Loucy (cell line): ENCODE measurements around the gene TEX48.

Experiments
- H2AFZ ChIP-seq: fragments of 200-600 bp; sonication (generic); 2 replicates; pipeline ENCODE4 v1.6.0; 2016; ENCODE audit warnings: antibody characterized with exemption, mild to moderate bottlenecking, low read length, moderate library complexity
- H3F3A ChIP-seq: fragments of 200-600 bp; 2 replicates; pipeline ENCODE4 v1.6.0; 2016; ENCODE audit warnings: antibody characterized with exemption, low read depth, mild to moderate bottlenecking
- H3K27me3 ChIP-seq: fragments of 200-600 bp; sonication (generic); 2 replicates; pipeline ENCODE4 v1.6.1; 2014; ENCODE audit warnings: low read length, mild to moderate bottlenecking; ENCODE audit not compliant: insufficient read depth, poor library complexity, severe bottlenecking
- H3K36me3 ChIP-seq: fragments of 200-600 bp; sonication (generic); 2 replicates; pipeline ENCODE4 v1.6.1; 2016; ENCODE audit warnings: low read length; ENCODE audit not compliant: insufficient read depth
- H3K4me1 ChIP-seq: fragments of 200-600 bp; sonication (generic); 2 replicates; pipeline ENCODE4 v1.5.1; 2014; ENCODE audit warnings: low read length, mild to moderate bottlenecking; ENCODE audit not compliant: insufficient read depth, poor library complexity, severe bottlenecking
- H3K4me2 ChIP-seq: fragments of 200-600 bp; sonication (generic); 2 replicates; pipeline ENCODE4 v1.6.0; 2014; ENCODE audit warnings: antibody characterized with exemption, low read length, low read depth, mild to moderate bottlenecking; ENCODE audit not compliant: poor library complexity, severe bottlenecking
- H3K4me3 ChIP-seq: fragments of 200-600 bp; sonication (generic); 2 replicates; pipeline ENCODE4 v1.5.1; 2014; ENCODE audit warnings: low read length, mild to moderate bottlenecking, mixed read lengths; ENCODE audit not compliant: poor library complexity, severe bottlenecking
- H3K79me2 ChIP-seq: fragments of 200-600 bp; sonication (generic); 2 replicates; pipeline ENCODE4 v1.6.1; 2014; ENCODE audit warnings: low read length; ENCODE audit not compliant: insufficient read depth
- H3K9ac ChIP-seq: fragments of 200-600 bp; sonication (generic); 2 replicates; pipeline ENCODE4 v1.6.0; 2014; ENCODE audit warnings: mild to moderate bottlenecking, low read depth, low read length, moderate library complexity; ENCODE audit not compliant: poor library complexity, severe bottlenecking
- H3K9me2 ChIP-seq: fragments of 200-600 bp; sonication (generic); replicated peaks from 2 replicates; pipeline ENCODE4 v1.6.1; 2016; ENCODE audit warnings: low read depth, low read length, mixed read lengths
- H3K9me3 ChIP-seq: fragments of 200-600 bp; sonication (generic); 2 replicates; pipeline ENCODE4 v1.6.1; 2014; ENCODE audit warnings: mild to moderate bottlenecking, antibody characterized with exemption, low read length, low read depth; ENCODE audit not compliant: insufficient read depth
- H4K20me1 ChIP-seq: fragments of 200-600 bp; sonication (generic); 2 replicates; pipeline ENCODE4 v1.6.0; 2014; ENCODE audit warnings: antibody characterized with exemption, low read length, mild to moderate bottlenecking; ENCODE audit not compliant: insufficient read depth, poor library complexity, severe bottlenecking
- EZH2phosphoT487 ChIP-seq: fragments of 200-600 bp; IDR thresholded peaks from 2 replicates; pipeline ENCODE4 v1.6.1; 2018; ENCODE audit warnings: antibody characterized with exemption, mild to moderate bottlenecking, moderate library complexity, borderline replicate concordance
- TF ChIP-seq, protein P1 (sequence below): fragments of 200-600 bp; sonication (generic); conservative IDR thresholded peaks from 2 replicates; pipeline ENCODE4 v1.5.1; 2014; ENCODE audit warnings: mild to moderate bottlenecking, antibody characterized with exemption, low read length

The TEX48 gene

DNA sequence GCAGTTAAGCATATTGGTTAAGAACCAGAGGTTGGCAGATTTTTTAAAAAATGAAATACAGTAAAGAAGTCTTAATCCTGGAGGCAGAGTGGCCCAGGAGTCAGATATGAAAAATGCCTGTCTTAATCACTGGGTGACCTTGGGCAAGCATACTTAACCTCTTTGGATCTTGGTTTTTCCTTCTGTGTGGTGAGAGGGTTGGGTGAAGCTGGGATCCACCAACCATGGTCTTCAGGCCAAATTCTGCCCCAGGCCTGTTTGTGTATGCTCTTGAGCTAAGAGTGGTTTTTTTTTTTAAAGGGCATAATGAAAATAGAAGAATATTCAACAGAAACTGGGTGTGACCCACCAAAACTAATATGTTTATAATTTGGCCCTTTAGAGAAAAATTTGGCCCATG is 20.0 kb upstream of the TEX48 start:
- H3K27me3 ChIP-seq, result no peaks in the 10 kb centered on the region
- no peaks in the 10 kb centered on the region for H3K9me3 ChIP-seq
- H3K4me2 ChIP-seq, result no peak overlapping the region
- H3K36me3 ChIP-seq, result no peaks in the 10 kb centered on the region
- H3K79me2 ChIP-seq, result no peaks in the 10 kb centered on the region
- no peak overlapping the region for H3K4me3 ChIP-seq
- no peaks in the 10 kb centered on the region for H3K9me2 ChIP-seq
- TF ChIP-seq, protein P1, sequence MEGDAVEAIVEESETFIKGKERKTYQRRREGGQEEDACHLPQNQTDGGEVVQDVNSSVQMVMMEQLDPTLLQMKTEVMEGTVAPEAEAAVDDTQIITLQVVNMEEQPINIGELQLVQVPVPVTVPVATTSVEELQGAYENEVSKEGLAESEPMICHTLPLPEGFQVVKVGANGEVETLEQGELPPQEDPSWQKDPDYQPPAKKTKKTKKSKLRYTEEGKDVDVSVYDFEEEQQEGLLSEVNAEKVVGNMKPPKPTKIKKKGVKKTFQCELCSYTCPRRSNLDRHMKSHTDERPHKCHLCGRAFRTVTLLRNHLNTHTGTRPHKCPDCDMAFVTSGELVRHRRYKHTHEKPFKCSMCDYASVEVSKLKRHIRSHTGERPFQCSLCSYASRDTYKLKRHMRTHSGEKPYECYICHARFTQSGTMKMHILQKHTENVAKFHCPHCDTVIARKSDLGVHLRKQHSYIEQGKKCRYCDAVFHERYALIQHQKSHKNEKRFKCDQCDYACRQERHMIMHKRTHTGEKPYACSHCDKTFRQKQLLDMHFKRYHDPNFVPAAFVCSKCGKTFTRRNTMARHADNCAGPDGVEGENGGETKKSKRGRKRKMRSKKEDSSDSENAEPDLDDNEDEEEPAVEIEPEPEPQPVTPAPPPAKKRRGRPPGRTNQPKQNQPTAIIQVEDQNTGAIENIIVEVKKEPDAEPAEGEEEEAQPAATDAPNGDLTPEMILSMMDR, result no peak
- no peak for TF ChIP-seq EZH2phosphoT487
- no peak overlapping the region for H3K9ac ChIP-seq
- H3K4me1 ChIP-seq, result no peaks in the 10 kb centered on the region
- H4K20me1 ChIP-seq, result no peaks in the 10 kb centered on the region
- H3F3A ChIP-seq, result no peaks in the 10 kb centered on the region
- H2AFZ ChIP-seq, result no peak overlapping the region

- Histone ChIP-seq H3K4me2 (no peak overlapping the region), H3K4me3 (no peak overlapping the region), H3K9me2 (no peaks in the 10 kb centered on the region), H3K9ac (no peak overlapping the region), H3K9me3 (no peaks in the 10 kb centered on the region), H4K20me1 (no peaks in the 10 kb centered on the region), H3K27me3 (no peaks in the 10 kb centered on the region), H3F3A (no peaks in the 10 kb centered on the region), H3K36me3 (no peaks in the 10 kb centered on the region), H3K4me1 (no peaks in the 10 kb centered on the region), H3K79me2 (no peaks in the 10 kb centered on the region), H2AFZ (no peak overlapping the region)
- no peak for TF ChIP-seq EZH2phosphoT487
- TF ChIP-seq, protein P1, result no peak
These were observed 16.0 kb upstream of the TEX48 start for GRCh38 chr9:114697951-114698351.

DNA sequence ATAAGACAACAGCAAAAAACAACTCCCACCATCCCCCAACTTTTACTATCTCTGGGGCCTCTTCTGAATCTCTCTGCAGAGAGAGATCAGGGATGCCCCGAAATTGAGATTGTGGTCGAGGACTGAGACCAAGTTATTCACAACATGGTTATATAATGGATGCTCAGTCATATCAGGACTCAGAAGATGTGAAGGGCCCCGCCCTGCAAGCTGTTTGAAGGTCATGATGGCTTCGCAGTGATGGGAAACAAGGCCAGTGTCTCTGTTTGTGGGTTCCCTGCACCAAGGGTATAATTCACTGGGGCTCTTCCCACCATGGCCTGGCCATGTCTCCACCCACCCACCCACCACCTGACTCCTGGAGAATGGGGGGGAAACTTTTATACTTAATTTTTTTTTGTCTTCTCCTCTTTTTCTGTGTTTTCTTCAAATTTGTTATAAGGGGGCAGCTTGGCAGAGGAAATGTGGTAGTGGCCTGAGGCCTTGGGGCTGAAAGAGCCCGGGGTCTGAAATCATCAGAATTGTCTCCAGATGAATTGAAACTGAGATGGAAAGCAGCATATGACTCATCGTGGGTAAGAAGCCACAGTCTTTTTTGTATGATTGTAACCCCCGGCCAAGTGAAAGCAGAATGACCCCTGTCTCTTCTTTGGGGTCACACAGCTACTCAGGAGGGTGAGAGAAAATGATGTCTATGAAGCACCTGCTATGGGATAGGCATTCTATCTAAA is 15.0 kb upstream of the TEX48 start:
- Histone ChIP-seq H3K9me2 (no peaks in the 10 kb centered on the region), H3K27me3 (no peaks in the 10 kb centered on the region), H3K9ac (no peak overlapping the region), H3K9me3 (no peaks in the 10 kb centered on the region), H3K79me2 (no peaks in the 10 kb centered on the region), H3K4me2 (no peak overlapping the region), H4K20me1 (no peaks in the 10 kb centered on the region), H3K4me1 (no peaks in the 10 kb centered on the region), H3K4me3 (no peak overlapping the region), H3K36me3 (no peaks in the 10 kb centered on the region), H3F3A (no peaks in the 10 kb centered on the region), H2AFZ (no peak overlapping the region)
- no peak for TF ChIP-seq EZH2phosphoT487
- TF ChIP-seq, protein P1, result no peak
